ENCODE results near the gene SLCO4A1. TPM values are rescaled to one million over a fixed set of nuclear protein-coding genes. Genes with fewer than 3 reads are reported as not detected.

Gene SLCO4A1
- total RNA-seq, 1 donor from 2014 or later = 1.4 TPM

- Mint-ChIP-seq H3K36me3 (ENCODE audit: low read depth, unreplicated experiment) (no peaks in the 10 kb centered on the region), H3K27ac (ENCODE audit: unreplicated experiment) (no peak overlapping the region), H3K27me3 (ENCODE audit: unreplicated experiment) (peaks cover 11% of the 10 kb centered on the region), H3K4me1 (ENCODE audit: unreplicated experiment) (peaks cover 8% of the 10 kb centered on the region), H3K4me3 (ENCODE audit: unreplicated experiment) (no peak overlapping the region), H3K9me3 (ENCODE audit: unreplicated experiment) (no peaks in the 10 kb centered on the region)
- DNase-seq (ENCODE audit: low spot score) = no peak
- no peak for TF ChIP-seq CTCF (IDR thresholded peaks at IDR 0.05; ENCODE audit: unreplicated experiment)
Measured at GRCh38 chr20:62665153-62665754, 23.0 kb downstream of the SLCO4A1 start.

GRCh38 chr20:62665826-62666735 lies 23.8 kb downstream of the SLCO4A1 start:
- peaks cover 11% of the 10 kb centered on the region for H3K27me3 Mint-ChIP-seq (ENCODE audit: unreplicated experiment)
- H3K27ac Mint-ChIP-seq (ENCODE audit: unreplicated experiment) = no peak overlapping the region
- H3K4me3 Mint-ChIP-seq (ENCODE audit: unreplicated experiment) = no peak overlapping the region
- H3K36me3 Mint-ChIP-seq (ENCODE audit: low read depth, unreplicated experiment) = no peaks in the 10 kb centered on the region
- no peaks in the 10 kb centered on the region for H3K9me3 Mint-ChIP-seq (ENCODE audit: unreplicated experiment)
- no peak for DNase-seq (ENCODE audit: low spot score)
- TF ChIP-seq CTCF (IDR thresholded peaks at IDR 0.05; ENCODE audit: unreplicated experiment) = no peak
- H3K4me1 Mint-ChIP-seq (ENCODE audit: unreplicated experiment) = peaks cover 8% of the 10 kb centered on the region

- TF ChIP-seq CTCF (IDR thresholded peaks at IDR 0.05; ENCODE audit: unreplicated experiment) = no peak
- H3K9me3 Mint-ChIP-seq (ENCODE audit: unreplicated experiment) = no peaks in the 10 kb centered on the region
- H3K27me3 Mint-ChIP-seq (ENCODE audit: unreplicated experiment) = peaks cover 10% of the 10 kb centered on the region
- no peak overlapping the region for H3K27ac Mint-ChIP-seq (ENCODE audit: unreplicated experiment)
- H3K4me1 Mint-ChIP-seq (ENCODE audit: unreplicated experiment) = peaks cover 8% of the 10 kb centered on the region
- H3K36me3 Mint-ChIP-seq (ENCODE audit: low read depth, unreplicated experiment) = no peaks in the 10 kb centered on the region
- DNase-seq (ENCODE audit: low spot score) = no peak
- no peak overlapping the region for H3K4me3 Mint-ChIP-seq (ENCODE audit: unreplicated experiment)
Measured at GRCh38 chr20:62666736-62667529, 24.6 kb downstream of the SLCO4A1 start.

- Mint-ChIP-seq H3K4me3 (ENCODE audit: unreplicated experiment) (no peak overlapping the region), H3K36me3 (ENCODE audit: low read depth, unreplicated experiment) (no peaks in the 10 kb centered on the region), H3K27ac (ENCODE audit: unreplicated experiment) (no peak overlapping the region), H3K4me1 (ENCODE audit: unreplicated experiment) (peaks cover 8% of the 10 kb centered on the region), H3K9me3 (ENCODE audit: unreplicated experiment) (no peaks in the 10 kb centered on the region), H3K27me3 (ENCODE audit: unreplicated experiment) (peaks cover 10% of the 10 kb centered on the region)
- no peak for TF ChIP-seq CTCF (IDR thresholded peaks at IDR 0.05; ENCODE audit: unreplicated experiment)
- DNase-seq (ENCODE audit: low spot score) = no peak
Measured at GRCh38 chr20:62667530-62668440, 25.5 kb downstream of the SLCO4A1 start.

Measured in endothelial cell (in vitro differentiated cells).